IMR-90 (cell line): ENCODE measurements around the gene KCNQ2. TPM values are rescaled to one million over a fixed set of nuclear protein-coding genes. Genes with fewer than 3 reads are reported as not detected.

Source experiments
- ATAC-seq: fragments of 200-7000 bp; cut with Tn5 transposase; 2 replicates; pipeline ENCODE4 v1.9.1; 2020; ENCODE audit warnings: low read depth, mild to moderate bottlenecking, moderate library complexity
- Bru-seq: library from RNA; stranded (reverse); fragments of 400-500 nt; gene quantifications from one replicate; lab custom pipeline; 2021; lab: Mats Ljungman, UMichigan
- BruChase-seq, 2 experiments: library from RNA; stranded (reverse); fragments of 400-500 nt; gene quantifications; one replicate each; lab custom pipeline; 2021; lab: Mats Ljungman, UMichigan
- BruUV-seq: library from RNA; stranded (reverse); fragments of 400-500 nt; replicated peaks from 2 replicates; lab custom pipeline; 2021; lab: Mats Ljungman, UMichigan
- CTCF ChIA-PET: fragments of 300-600 bp; formaldehyde crosslinking; extraction: SDS; loops from one replicate; lab custom pipeline; 2021; ENCODE audit warnings: antibody characterized with exemption; lab: Yijun Ruan, JAX
- POLR2A ChIA-PET: fragments of 300-600 bp; sonication (Branson Sonifier 250); formaldehyde crosslinking; loops from one replicate; lab custom pipeline; 2022; ENCODE audit warnings: antibody characterized with exemption; ENCODE audit not compliant: unreplicated experiment; lab: Charles Lee
- DNase-seq: peaks from one replicate; pipeline ENCODE4 v3.0.0; 2013
- H2AFZ ChIP-seq: replicated peaks from 2 replicates; pipeline ENCODE3; 2013; ENCODE audit warnings: low read length, mild to moderate bottlenecking; ENCODE audit not compliant: poor library complexity
- H2AK5ac ChIP-seq: 2 replicates; pipeline ENCODE4 v1.6.1; 2013; ENCODE audit warnings: low read depth, low read length, inconsistent platforms
- H2AK9ac ChIP-seq: replicated peaks from 2 replicates; pipeline ENCODE3; 2013; ENCODE audit warnings: mild to moderate bottlenecking, low read depth, low read length, moderate library complexity; ENCODE audit not compliant: poor library complexity
- H2BK120ac ChIP-seq: 2 replicates; pipeline ENCODE4 v1.6.1; 2013; ENCODE audit warnings: low read depth, low read length, inconsistent platforms
- H2BK15ac ChIP-seq: 3 replicates; pipeline ENCODE4 v1.6.1; 2013; ENCODE audit warnings: low read depth, low read length, inconsistent platforms
- H2BK20ac ChIP-seq: 2 replicates; pipeline ENCODE4 v1.6.1; 2013; ENCODE audit warnings: low read depth, mild to moderate bottlenecking, inconsistent platforms, low read length, moderate library complexity
- H2BK5ac ChIP-seq: 2 replicates; pipeline ENCODE4 v1.6.1; 2013; ENCODE audit warnings: mild to moderate bottlenecking, low read depth, low read length, inconsistent platforms; ENCODE audit not compliant: poor library complexity, severe bottlenecking
- H3K14ac ChIP-seq: replicated peaks from 2 replicates; pipeline ENCODE4 v1.6.1; 2013; ENCODE audit warnings: low read depth, low read length, inconsistent platforms
- H3K18ac ChIP-seq: 2 replicates; pipeline ENCODE4 v1.6.1; 2013; ENCODE audit warnings: low read depth, low read length, control low read depth
- H3K23ac ChIP-seq: 2 replicates; pipeline ENCODE4 v1.6.1; 2013; ENCODE audit warnings: low read depth, low read length, inconsistent platforms
- H3K27ac ChIP-seq: 2 replicates; pipeline ENCODE4 v1.5.1; 2013; ENCODE audit warnings: mild to moderate bottlenecking, control low read depth, low read length; ENCODE audit not compliant: insufficient read depth
- H3K27me3 ChIP-seq: 2 replicates; pipeline ENCODE4 v1.6.1; 2013; ENCODE audit warnings: low read length; ENCODE audit not compliant: control insufficient read depth, insufficient read depth
- H3K36me3 ChIP-seq: 2 replicates; pipeline ENCODE4 v1.6.1; 2013; ENCODE audit warnings: low read length, mixed read lengths; ENCODE audit not compliant: control insufficient read depth, insufficient read depth
- H3K4ac ChIP-seq: 2 replicates; pipeline ENCODE4 v1.6.1; 2013; ENCODE audit warnings: low read depth, low read length, inconsistent platforms
- H3K4me1 ChIP-seq: 2 replicates; pipeline ENCODE4 v1.6.1; 2013; ENCODE audit warnings: low read length, mixed read lengths; ENCODE audit not compliant: control insufficient read depth, insufficient read depth
- H3K4me2 ChIP-seq: 2 replicates; pipeline ENCODE4 v1.6.1; 2013; ENCODE audit warnings: low read depth, mild to moderate bottlenecking, control low read depth, low read length, moderate library complexity
- H3K4me3 ChIP-seq: 2 replicates; pipeline ENCODE4 v1.5.1; 2013; ENCODE audit warnings: low read depth, mild to moderate bottlenecking, control low read depth, low read length, moderate library complexity; ENCODE audit not compliant: insufficient read depth
- H3K56ac ChIP-seq: 2 replicates; pipeline ENCODE4 v1.6.1; 2013; ENCODE audit warnings: low read length, inconsistent platforms; ENCODE audit not compliant: insufficient read depth; ENCODE audit errors: extremely low read depth
- H3K79me1 ChIP-seq, 2 experiments: 2 replicates each; pipeline ENCODE4 v1.6.1; 2013; ENCODE audit warnings: low read length in 2 of 2, inconsistent platforms in 1 of 2, low read depth in 1 of 2
- H3K9ac ChIP-seq: 2 replicates; pipeline ENCODE4 v1.6.1; 2013; ENCODE audit warnings: low read depth, low read length, control low read depth
- H3K9me1 ChIP-seq: 2 replicates; pipeline ENCODE4 v1.6.1; 2013; ENCODE audit warnings: low read length, inconsistent platforms; ENCODE audit not compliant: insufficient read depth
- H3K9me3 ChIP-seq: 2 replicates; pipeline ENCODE4 v1.6.1; 2013; ENCODE audit warnings: low read length; ENCODE audit not compliant: control insufficient read depth, insufficient read depth
- H4K20me1 ChIP-seq: 2 replicates; pipeline ENCODE4 v1.6.1; 2013; ENCODE audit warnings: low read length, inconsistent platforms; ENCODE audit not compliant: insufficient read depth
- H4K5ac ChIP-seq: 2 replicates; pipeline ENCODE4 v1.6.1; 2013; ENCODE audit warnings: mild to moderate bottlenecking, low read depth, low read length, control low read depth
- H4K8ac ChIP-seq, 2 experiments: 2 replicates each; pipeline ENCODE4 v1.6.1; 2013; ENCODE audit warnings: low read depth in 2 of 2, low read length in 2 of 2, control low read depth in 1 of 2, inconsistent platforms in 1 of 2
- H4K91ac ChIP-seq: 2 replicates; pipeline ENCODE4 v1.6.1; 2013; ENCODE audit warnings: low read depth, low read length, inconsistent platforms; ENCODE audit not compliant: insufficient read depth
- CEBPB ChIP-seq: IDR thresholded peaks from 2 replicates; pipeline ENCODE4 v1.6.1; 2012; ENCODE audit warnings: low read depth, low read length, improper control_type of control experiment
- CHD1 ChIP-seq: IDR thresholded peaks from 2 replicates; pipeline ENCODE4 v1.6.1; 2012; ENCODE audit warnings: low read depth, low read length, improper control_type of control experiment
- MAFK ChIP-seq: IDR thresholded peaks from 2 replicates; pipeline ENCODE4 v1.6.1; 2012; ENCODE audit warnings: low read depth, low read length, improper control_type of control experiment
- MAZ ChIP-seq: IDR thresholded peaks from 2 replicates; pipeline ENCODE4 v1.6.1; 2012; ENCODE audit warnings: low read depth, mild to moderate bottlenecking, low read length, improper control_type of control experiment, moderate library complexity, borderline replicate concordance
- MXI1 ChIP-seq: IDR thresholded peaks from 2 replicates; pipeline ENCODE4 v1.6.1; 2012; ENCODE audit warnings: low read depth, mild to moderate bottlenecking, low read length, moderate library complexity, borderline replicate concordance
- NFE2L2 ChIP-seq: fragments of 150-350 bp; IDR thresholded peaks from 2 replicates; pipeline ENCODE4 v1.6.1; 2016; ENCODE audit warnings: low read depth, mild to moderate bottlenecking, low read length
- POLR2A ChIP-seq: IDR thresholded peaks from 2 replicates; pipeline ENCODE4 v1.6.1; 2012; ENCODE audit warnings: mild to moderate bottlenecking, low read depth, low read length
- RAD21 ChIP-seq: IDR thresholded peaks from 2 replicates; pipeline ENCODE4 v1.6.1; 2012; ENCODE audit warnings: low read length, improper control_type of control experiment
- RFX5 ChIP-seq: IDR thresholded peaks from 2 replicates; pipeline ENCODE4 v1.8.0; 2012; ENCODE audit warnings: low read depth, mild to moderate bottlenecking, low read length, moderate library complexity
- SMC3 ChIP-seq: fragments of 150-350 bp; IDR thresholded peaks from 2 replicates; pipeline ENCODE4 v1.6.1; 2016; ENCODE audit warnings: low read depth, mild to moderate bottlenecking, antibody characterized with exemption, low read length, moderate library complexity
- WGBS, 2 experiments: methylation state at CpG; one replicate each; pipeline versions ENCODE4 v1.1.5 to v1.1.7; 2013; ENCODE audit warnings: missing lambda C conversion rate in 2 of 2; ENCODE audit not compliant: insufficient read length in 1 of 2; ENCODE audit errors: extremely low coverage in 2 of 2; 5-methylcytosine and 5-hydroxymethylcytosine counted together
- dilution Hi-C: fragments of 300-500 bp; cut with HindIII; formaldehyde crosslinking; loops from one replicate; pipeline ENCODE4 v1.14.3; 2018; ENCODE audit warnings: low sequenced_read_pairs; ENCODE audit not compliant: unreplicated experiment
- in situ Hi-C: fragments of 300-500 bp; cut with MboI; formaldehyde crosslinking; loops from 3 replicates; pipeline ENCODE4 v1.14.3; 2019; ENCODE audit warnings: low sequenced_read_pairs, inconsistent platforms, mixed read lengths
- intact Hi-C: fragments of 100-400 bp; cut with micrococcal nuclease; formaldehyde crosslinking; loops from 2 replicates; pipeline ENCODE4 v1.10.0; 2022
- long read RNA-seq: library from polyadenylated mRNA; unstranded; transcript quantifications from one replicate; pipeline ENCODE4 v2.0.0, GENCODE V29; 2021; ENCODE audit not compliant: unreplicated experiment
- polyA plus RNA-seq, 3 experiments: library from polyadenylated mRNA; depleted of rRNA; stranded (reverse); fragments of >200 nt; gene quantifications; 2 replicates each; pipeline ENCODE4 v1.2.3, GENCODE V29; 2012; ENCODE audit warnings: low replicate concordance in 1 of 3
- total RNA-seq: library from RNA; depleted of rRNA; stranded (reverse); fragments of >200 nt; gene quantifications from 2 replicates; pipeline ENCODE4 v1.2.3, GENCODE V29; 2012; rRNA removed
- TF ChIP-seq, protein P1 (sequence below): fragments of 150-350 bp; IDR thresholded peaks from 2 replicates; pipeline ENCODE4 v1.6.1; 2017; ENCODE audit warnings: mild to moderate bottlenecking, antibody characterized with exemption, low read length, low read depth
- TF ChIP-seq, protein P2 (sequence below): fragments of 150-350 bp; IDR thresholded peaks from 2 replicates; pipeline ENCODE4 v1.6.1; 2016; ENCODE audit warnings: low read depth, mild to moderate bottlenecking, low read length, moderate library complexity, borderline replicate concordance
- TF ChIP-seq, protein P3 (sequence below): conservative IDR thresholded peaks from 2 replicates; pipeline ENCODE4 v1.5.1; 2012; ENCODE audit warnings: mild to moderate bottlenecking, low read depth, low read length, improper control_type of control experiment

Gene KCNQ2
- total RNA-seq (not detected in 2 replicates), polyA plus RNA-seq (2012; rRNA removed) (0.02 TPM in 1 of 2 replicates, not detected in the other), Bru-seq, nascent RNA (percentile 1 among the genes with signal in this experiment), BruChase-seq, experiment 1, labeled RNA remaining after a 6-hour chase (not detected), BruChase-seq, experiment 2, labeled RNA remaining after a 2-hour chase (not detected)
- 0.25 TPM in 1 of 2 replicates, not detected in the other for polyA plus RNA-seq (2012; cell fraction: cytosol; rRNA removed)
- 0.07 TPM in 1 of 2 replicates, not detected in the other for polyA plus RNA-seq (2012; cell fraction: nucleus; rRNA removed; ENCODE audit: low replicate concordance)
- long read RNA-seq: 0 reads

DNA sequence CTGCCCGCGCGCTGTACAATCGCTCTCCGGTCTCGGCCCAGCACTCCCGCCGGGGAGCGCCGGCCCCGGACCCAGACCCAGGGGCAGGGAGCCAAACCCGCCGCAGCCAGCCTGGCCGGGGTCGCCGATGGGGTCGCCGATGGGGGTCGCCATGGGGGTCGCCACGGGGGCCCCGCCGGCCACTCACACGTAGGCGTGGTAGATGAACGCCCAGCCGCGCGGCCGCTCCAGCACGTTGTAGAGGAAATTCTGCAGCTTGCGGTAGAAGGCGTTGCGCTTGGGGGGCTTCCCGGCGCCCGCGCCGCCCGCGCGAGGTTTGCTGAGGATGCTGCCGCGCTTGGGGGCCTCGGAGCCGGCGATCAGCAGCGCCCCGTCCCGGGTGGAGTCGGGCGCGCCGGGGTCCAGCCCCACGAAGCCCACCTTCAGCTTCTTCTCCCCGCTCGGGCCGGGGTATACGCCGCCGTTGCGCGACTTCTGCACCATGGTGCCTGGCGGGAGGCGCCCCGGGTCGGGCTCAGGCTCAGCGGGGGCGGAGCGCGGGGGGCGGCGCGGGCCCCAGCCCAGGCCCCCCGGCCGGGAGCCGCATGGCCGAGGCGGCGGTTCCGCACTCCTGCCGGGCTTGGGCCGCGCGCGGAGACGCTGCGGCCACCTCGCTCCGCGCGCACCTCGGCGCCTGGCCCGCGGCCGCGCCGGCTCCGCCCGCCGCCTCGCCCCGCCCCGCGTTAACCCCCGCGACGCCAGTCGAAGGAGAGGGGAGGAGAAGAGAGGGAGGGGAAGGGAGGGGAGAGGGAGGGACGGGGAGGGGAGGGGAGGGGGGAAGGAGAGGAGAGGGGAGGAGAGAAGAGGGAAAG is at the start of gene KCNQ2:
Gene KCNQ2, minus strand, starts transcription at position 675 of the 851 bp plus-strand sequence. Its CDS starts 192 bp downstream, at position 483.
- no TSS peak for BruUV-seq
- Histone ChIP-seq H2BK120ac (no peak within 1 kb of the TSS), H3K14ac (no peak within 1 kb of the TSS), H2BK5ac (no peak within 1 kb of the TSS), H2AK5ac (no peak within 1 kb of the TSS), H3K36me3 (no peaks in the 10 kb centered on the region), H4K91ac (no peak within 1 kb of the TSS), H3K9me3 (no peaks in the 10 kb centered on the region), H3K23ac (no peak within 1 kb of the TSS), H2BK20ac (no peak within 1 kb of the TSS), H3K4me2 (no peak within 1 kb of the TSS), H3K4me1 (no peaks in the 10 kb centered on the region), H3K18ac (no peak within 1 kb of the TSS), H3K79me1 (no peaks in the 10 kb centered on the region), H4K5ac (no peak within 1 kb of the TSS), H3K9ac (no peak within 1 kb of the TSS), H4K20me1 (no peaks in the 10 kb centered on the region; the same call in 1 of the 2 replicates), H3K4ac (no peak within 1 kb of the TSS), H4K8ac (no peak within 1 kb of the TSS), H3K9me1 (no peaks in the 10 kb centered on the region), H3K27ac (no peak within 1 kb of the TSS), H2AK9ac (no peak within 1 kb of the TSS), H3K4me3 (no peak within 1 kb of the TSS), H3K56ac (no peak within 1 kb of the TSS), H3K27me3 (peaks cover 78% of the 10 kb centered on the region), H2BK15ac (no peak within 1 kb of the TSS), H2AFZ (peak within 1 kb of the TSS; percentile 51)
- ATAC-seq (no peak; the same call in 1 of the 2 replicates), DNase-seq (no peak)
- in situ Hi-C loops (no loop called here), dilution Hi-C loops (no loop called here), intact Hi-C loops (no loop called here)
- POLR2A ChIA-PET: no interaction called here
- 1% methylated on average over 41 of the region's 111 CpGs; no CpG with 5 or more reads in 1 of the 2 experiments for WGBS, 2 experiments
- CTCF ChIA-PET: no interaction called here
- TF ChIP-seq, protein P1, sequence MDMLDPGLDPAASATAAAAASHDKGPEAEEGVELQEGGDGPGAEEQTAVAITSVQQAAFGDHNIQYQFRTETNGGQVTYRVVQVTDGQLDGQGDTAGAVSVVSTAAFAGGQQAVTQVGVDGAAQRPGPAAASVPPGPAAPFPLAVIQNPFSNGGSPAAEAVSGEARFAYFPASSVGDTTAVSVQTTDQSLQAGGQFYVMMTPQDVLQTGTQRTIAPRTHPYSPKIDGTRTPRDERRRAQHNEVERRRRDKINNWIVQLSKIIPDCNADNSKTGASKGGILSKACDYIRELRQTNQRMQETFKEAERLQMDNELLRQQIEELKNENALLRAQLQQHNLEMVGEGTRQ: no peak
- no peak for TF ChIP-seq MAFK
- no peak for TF ChIP-seq SMC3
- TF ChIP-seq, protein P2, sequence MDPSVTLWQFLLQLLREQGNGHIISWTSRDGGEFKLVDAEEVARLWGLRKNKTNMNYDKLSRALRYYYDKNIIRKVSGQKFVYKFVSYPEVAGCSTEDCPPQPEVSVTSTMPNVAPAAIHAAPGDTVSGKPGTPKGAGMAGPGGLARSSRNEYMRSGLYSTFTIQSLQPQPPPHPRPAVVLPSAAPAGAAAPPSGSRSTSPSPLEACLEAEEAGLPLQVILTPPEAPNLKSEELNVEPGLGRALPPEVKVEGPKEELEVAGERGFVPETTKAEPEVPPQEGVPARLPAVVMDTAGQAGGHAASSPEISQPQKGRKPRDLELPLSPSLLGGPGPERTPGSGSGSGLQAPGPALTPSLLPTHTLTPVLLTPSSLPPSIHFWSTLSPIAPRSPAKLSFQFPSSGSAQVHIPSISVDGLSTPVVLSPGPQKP: no peak
- TF ChIP-seq, protein P3, sequence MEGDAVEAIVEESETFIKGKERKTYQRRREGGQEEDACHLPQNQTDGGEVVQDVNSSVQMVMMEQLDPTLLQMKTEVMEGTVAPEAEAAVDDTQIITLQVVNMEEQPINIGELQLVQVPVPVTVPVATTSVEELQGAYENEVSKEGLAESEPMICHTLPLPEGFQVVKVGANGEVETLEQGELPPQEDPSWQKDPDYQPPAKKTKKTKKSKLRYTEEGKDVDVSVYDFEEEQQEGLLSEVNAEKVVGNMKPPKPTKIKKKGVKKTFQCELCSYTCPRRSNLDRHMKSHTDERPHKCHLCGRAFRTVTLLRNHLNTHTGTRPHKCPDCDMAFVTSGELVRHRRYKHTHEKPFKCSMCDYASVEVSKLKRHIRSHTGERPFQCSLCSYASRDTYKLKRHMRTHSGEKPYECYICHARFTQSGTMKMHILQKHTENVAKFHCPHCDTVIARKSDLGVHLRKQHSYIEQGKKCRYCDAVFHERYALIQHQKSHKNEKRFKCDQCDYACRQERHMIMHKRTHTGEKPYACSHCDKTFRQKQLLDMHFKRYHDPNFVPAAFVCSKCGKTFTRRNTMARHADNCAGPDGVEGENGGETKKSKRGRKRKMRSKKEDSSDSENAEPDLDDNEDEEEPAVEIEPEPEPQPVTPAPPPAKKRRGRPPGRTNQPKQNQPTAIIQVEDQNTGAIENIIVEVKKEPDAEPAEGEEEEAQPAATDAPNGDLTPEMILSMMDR: no peak
- no peak for TF ChIP-seq POLR2A
- TF ChIP-seq CEBPB: no peak
- no peak for TF ChIP-seq MXI1
- no peak for TF ChIP-seq CHD1
- no peak for TF ChIP-seq RAD21
- no peak for TF ChIP-seq NFE2L2
- no peak for TF ChIP-seq RFX5
- TF ChIP-seq MAZ: no peak
